ENCODE results near the gene LRRC32.

Gene LRRC32

GRCh38 chr11:76699451-76700091 is 29.0 kb upstream of the LRRC32 start:
- DNase-seq (ENCODE audit: low read depth) = no peak

GRCh38 chr11:76698321-76699043 is 27.9 kb upstream of the LRRC32 start:
- no peak for DNase-seq (ENCODE audit: low read depth)

GRCh38 chr11:76696756-76697155 is 26.2 kb upstream of the LRRC32 start:
- DNase-seq (ENCODE audit: low read depth) = no peak

GRCh38 chr11:76695771-76696170 is 25.2 kb upstream of the LRRC32 start:
- DNase-seq (ENCODE audit: low read depth) = no peak

GRCh38 chr11:76695133-76695532 is 24.6 kb upstream of the LRRC32 start:
- DNase-seq (ENCODE audit: low read depth) = no peak

GRCh38 chr11:76694664-76695063 is 24.1 kb upstream of the LRRC32 start:
- DNase-seq (ENCODE audit: low read depth) = no peak

- no peak for DNase-seq (ENCODE audit: low read depth)
Observed at GRCh38 chr11:76693806-76694205, 23.3 kb upstream of the LRRC32 start.

GRCh38 chr11:76692956-76693355 is 22.4 kb upstream of the LRRC32 start:
- DNase-seq (ENCODE audit: low read depth) = no peak

- no peak for DNase-seq (ENCODE audit: low read depth)
Observed at GRCh38 chr11:76691655-76692054, 21.1 kb upstream of the LRRC32 start.

- no peak for DNase-seq (ENCODE audit: low read depth)
Observed at GRCh38 chr11:76690736-76691135, 20.2 kb upstream of the LRRC32 start.

GRCh38 chr11:76689313-76690260 is 19.0 kb upstream of the LRRC32 start:
- DNase-seq (ENCODE audit: low read depth) = no peak

GRCh38 chr11:76688146-76688545 is 17.6 kb upstream of the LRRC32 start:
- no peak for DNase-seq (ENCODE audit: low read depth)

- no peak for DNase-seq (ENCODE audit: low read depth)
Observed at GRCh38 chr11:76686261-76687079, 15.9 kb upstream of the LRRC32 start.

- no peak for DNase-seq (ENCODE audit: low read depth)
Observed at GRCh38 chr11:76685831-76686230, 15.3 kb upstream of the LRRC32 start.

- DNase-seq (ENCODE audit: low read depth) = no peak
Observed at GRCh38 chr11:76685237-76685636, 14.7 kb upstream of the LRRC32 start.

- no peak for DNase-seq (ENCODE audit: low read depth)
Observed at GRCh38 chr11:76684516-76684915, 14.0 kb upstream of the LRRC32 start.

GRCh38 chr11:76683161-76684095 is 12.9 kb upstream of the LRRC32 start:
- DNase-seq (ENCODE audit: low read depth) = no peak

GRCh38 chr11:76682684-76683083 is 12.1 kb upstream of the LRRC32 start:
- DNase-seq (ENCODE audit: low read depth) = no peak

GRCh38 chr11:76682106-76682505 is 11.6 kb upstream of the LRRC32 start:
- DNase-seq (ENCODE audit: low read depth) = no peak

GRCh38 chr11:76680518-76681425 is 10.2 kb upstream of the LRRC32 start:
- DNase-seq (ENCODE audit: low read depth) = peak; percentile 34
